Muscle layer of duodenum (tissue), 2 donors: Measurements from ENCODE around the gene PREX1.
"Not testable (repeated sequence)": the region's sequence is repeated elsewhere in the genome, so short reads cannot be mapped to it uniquely, and the experiment has no call there.

ENCODE experiments used
- H3K27ac ChIP-seq: one replicate; pipeline ENCODE4 v1.7.0; 2013; ENCODE audit warnings: mild to moderate bottlenecking, low read length
- H3K27me3 ChIP-seq: one replicate; pipeline ENCODE4 v1.7.0; 2013; ENCODE audit warnings: low read depth, mild to moderate bottlenecking, control low read depth, low read length
- H3K36me3 ChIP-seq, 2 donors: one replicate each; pipeline ENCODE4 v1.7.0; 2013; ENCODE audit warnings: low read length in 2 of 2, control low read depth in 1 of 2, mild to moderate bottlenecking in 1 of 2; ENCODE audit not compliant: insufficient read depth in 2 of 2, control insufficient read depth in 1 of 2
- H3K4me1 ChIP-seq, 2 donors: one replicate each; pipeline ENCODE4 v1.7.0; 2013; ENCODE audit warnings: low read length in 2 of 2, mild to moderate bottlenecking in 2 of 2, control low read depth in 1 of 2, moderate library complexity in 1 of 2; ENCODE audit not compliant: insufficient read depth in 2 of 2, control insufficient read depth in 1 of 2
- H3K4me3 ChIP-seq, 2 donors: one replicate each; pipeline ENCODE4 v1.7.0; 2013; ENCODE audit warnings: low read length in 2 of 2, low read depth in 1 of 2, mild to moderate bottlenecking in 1 of 2
- H3K9me3 ChIP-seq, 2 donors: one replicate each; pipeline ENCODE4 v1.7.0; 2013; ENCODE audit warnings: low read length in 2 of 2, control low read depth in 1 of 2, mild to moderate bottlenecking in 1 of 2; ENCODE audit not compliant: control insufficient read depth in 1 of 2
- donor health status: healthy.

Gene PREX1

GRCh38 chr20:48827855-48828733 is at the start of gene PREX1:
Gene PREX1 (minus strand): TSS chr20:48827999. CDS start chr20:48827860, 139 bp downstream.
- Histone ChIP-seq H3K9me3 (no peaks in the 10 kb centered on the region), H3K27ac (peak within 1 kb of the TSS; percentile 41), H3K36me3 (no peaks in the 10 kb centered on the region), H3K4me1 (peaks cover 16 to 45% of the 10 kb centered on the region in 2 donors), H3K27me3 (no peaks in the 10 kb centered on the region), H3K4me3 (peak within 1 kb of the TSS; percentile 70 to 72)

- H3K36me3 ChIP-seq: no peaks in the 10 kb centered on the region
- H3K27ac ChIP-seq: no peak overlapping the region
- no peaks in the 10 kb centered on the region for H3K27me3 ChIP-seq
- no peaks in the 10 kb centered on the region for H3K9me3 ChIP-seq
- H3K4me3 ChIP-seq: no peak overlapping the region
- no peaks in the 10 kb centered on the region for H3K4me1 ChIP-seq
Measured at GRCh38 chr20:48877304-48877703, 49.5 kb upstream of the PREX1 start.

GRCh38 chr20:48875914-48876240 is 48.1 kb upstream of the PREX1 start:
- no peaks in the 10 kb centered on the region for H3K36me3 ChIP-seq
- no peaks in the 10 kb centered on the region for H3K9me3 ChIP-seq
- H3K27ac ChIP-seq: no peak overlapping the region

GRCh38 chr20:48875233-48875913 is 47.6 kb upstream of the PREX1 start:
- Histone ChIP-seq H3K4me3 (no peak overlapping the region), H3K9me3 (no peaks in the 10 kb centered on the region), H3K36me3 (no peaks in the 10 kb centered on the region), H3K27me3 (no peaks in the 10 kb centered on the region), H3K4me1 (no peaks in the 10 kb centered on the region), H3K27ac (no peak overlapping the region)

More at GRCh38 chr20:48875914-48876240, 48.1 kb upstream of the PREX1 start:
- Histone ChIP-seq H3K4me3 (no peak overlapping the region), H3K27me3 (no peaks in the 10 kb centered on the region), H3K4me1 (no peaks in the 10 kb centered on the region)

- H3K36me3 ChIP-seq, H3K9me3 ChIP-seq, H3K27me3 ChIP-seq, H3K4me3 ChIP-seq, H3K4me1 ChIP-seq, H3K27ac ChIP-seq: not testable (repeated sequence)
Measured at GRCh38 chr20:48869442-48869841, 41.6 kb upstream of the PREX1 start.

GRCh38 chr20:48866936-48867335 is 39.1 kb upstream of the PREX1 start:
- Histone ChIP-seq H3K4me3 (no peak overlapping the region), H3K4me1 (no peaks in the 10 kb centered on the region), H3K36me3 (no peaks in the 10 kb centered on the region), H3K27ac (no peak overlapping the region), H3K9me3 (no peaks in the 10 kb centered on the region), H3K27me3 (peaks cover 3% of the 10 kb centered on the region)

- H3K27me3 ChIP-seq: peaks cover 3% of the 10 kb centered on the region
Measured at GRCh38 chr20:48864738-48865318, 37.0 kb upstream of the PREX1 start.

GRCh38 chr20:48864254-48864653 is 36.5 kb upstream of the PREX1 start:
- Histone ChIP-seq H3K27ac (no peak overlapping the region), H3K27me3 (peaks cover 3% of the 10 kb centered on the region), H3K9me3 (no peaks in the 10 kb centered on the region), H3K4me1 (no peaks in the 10 kb centered on the region), H3K4me3 (no peak overlapping the region), H3K36me3 (no peaks in the 10 kb centered on the region)

More at GRCh38 chr20:48864738-48865318, 37.0 kb upstream of the PREX1 start:
- no peak overlapping the region for H3K4me3 ChIP-seq
- H3K4me1 ChIP-seq: no peaks in the 10 kb centered on the region
- H3K36me3 ChIP-seq: no peaks in the 10 kb centered on the region
- H3K27ac ChIP-seq: no peak overlapping the region
- H3K9me3 ChIP-seq: no peaks in the 10 kb centered on the region

GRCh38 chr20:48862279-48862678 is 34.5 kb upstream of the PREX1 start:
- Histone ChIP-seq H3K36me3 (no peaks in the 10 kb centered on the region), H3K4me1 (no peaks in the 10 kb centered on the region), H3K4me3 (no peak overlapping the region), H3K9me3 (no peaks in the 10 kb centered on the region), H3K27me3 (peaks cover 3% of the 10 kb centered on the region), H3K27ac (no peak overlapping the region)

GRCh38 chr20:48861444-48861843 is 33.6 kb upstream of the PREX1 start:
- no peaks in the 10 kb centered on the region for H3K36me3 ChIP-seq
- no peaks in the 10 kb centered on the region for H3K4me1 ChIP-seq
- H3K27ac ChIP-seq: no peak overlapping the region
- H3K4me3 ChIP-seq: no peak overlapping the region
- H3K9me3 ChIP-seq: no peaks in the 10 kb centered on the region
- H3K27me3 ChIP-seq: peaks cover 3% of the 10 kb centered on the region

- H3K4me1 ChIP-seq: no peaks in the 10 kb centered on the region
- H3K27me3 ChIP-seq: peaks cover 2% of the 10 kb centered on the region
- no peak overlapping the region for H3K27ac ChIP-seq
- H3K36me3 ChIP-seq: no peaks in the 10 kb centered on the region
- no peaks in the 10 kb centered on the region for H3K9me3 ChIP-seq
- no peak overlapping the region for H3K4me3 ChIP-seq
Measured at GRCh38 chr20:48858075-48858790, 30.4 kb upstream of the PREX1 start.
